HG03575 (cell line): Measurements from ENCODE around the gene LDLR.

Experiments
- ATAC-seq: cut with Tn5 transposase; IDR thresholded peaks from one replicate; pipeline ENCODE4 v1.9.1; 2021; ENCODE audit not compliant: unreplicated experiment, insufficient number of reproducible peaks, low FRiP score; ENCODE audit errors: extremely low read depth

The LDLR gene

GRCh38 chr19:11181488-11181887 lies 92.2 kb downstream of the LDLR start:
- ATAC-seq: no peak
